ENCODE results near the gene KAT2B.
A peak's percentile ranks its signal among the peaks of the same experiment; 100 is the strongest.

Gene KAT2B

GRCh38 chr3:20101041-20101440 lies 60.8 kb downstream of the KAT2B start:
- DNase-seq: no peak

- DNase-seq: no peak
These were observed 63.5 kb downstream of the KAT2B start for GRCh38 chr3:20103731-20104130.

GRCh38 chr3:20104167-20104661 lies 64.0 kb downstream of the KAT2B start:
- DNase-seq: peak in 1 of 2 donors; percentile 17

DNA sequence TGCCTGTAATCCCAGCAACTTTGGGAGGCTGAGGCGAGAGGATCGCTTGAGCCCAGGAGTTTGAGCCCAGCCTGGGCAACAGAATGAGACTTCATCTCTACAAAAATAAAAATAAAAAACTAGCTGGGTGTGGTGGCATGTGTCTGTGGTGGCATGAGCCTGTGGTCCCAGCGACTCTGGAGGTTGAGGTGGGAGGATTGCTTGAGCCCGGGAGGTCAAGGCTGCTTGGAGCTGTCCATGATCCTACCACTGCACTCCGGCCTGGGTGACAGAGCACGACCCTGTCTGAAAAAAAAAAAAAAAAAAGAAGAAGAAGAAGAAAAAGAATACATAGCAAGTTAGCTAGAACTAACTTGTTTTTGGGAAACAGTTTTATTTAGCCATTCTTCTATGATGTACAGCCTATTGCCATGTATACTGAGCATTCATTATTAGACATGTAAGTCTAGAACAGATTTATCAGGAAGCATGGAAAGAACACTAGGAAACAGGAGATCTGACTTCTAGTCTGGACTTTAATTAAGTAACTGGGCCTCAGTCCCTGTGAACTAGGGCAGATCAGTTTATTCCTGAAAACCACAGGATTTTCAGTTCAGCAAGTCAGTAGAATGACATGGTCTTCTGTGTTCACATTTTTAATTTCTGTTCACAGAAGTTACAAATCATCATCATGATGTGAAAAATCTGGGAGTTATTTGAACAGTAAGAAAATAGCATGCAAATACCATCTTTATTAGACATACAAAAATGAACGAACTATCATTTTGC lies 65.5 kb downstream of the KAT2B start:
- DNase-seq: no peak

GRCh38 chr3:20107722-20108121 lies 67.5 kb downstream of the KAT2B start:
- no peak for DNase-seq

- DNase-seq: no peak
These were observed 68.6 kb downstream of the KAT2B start for GRCh38 chr3:20108869-20109268.

DNA sequence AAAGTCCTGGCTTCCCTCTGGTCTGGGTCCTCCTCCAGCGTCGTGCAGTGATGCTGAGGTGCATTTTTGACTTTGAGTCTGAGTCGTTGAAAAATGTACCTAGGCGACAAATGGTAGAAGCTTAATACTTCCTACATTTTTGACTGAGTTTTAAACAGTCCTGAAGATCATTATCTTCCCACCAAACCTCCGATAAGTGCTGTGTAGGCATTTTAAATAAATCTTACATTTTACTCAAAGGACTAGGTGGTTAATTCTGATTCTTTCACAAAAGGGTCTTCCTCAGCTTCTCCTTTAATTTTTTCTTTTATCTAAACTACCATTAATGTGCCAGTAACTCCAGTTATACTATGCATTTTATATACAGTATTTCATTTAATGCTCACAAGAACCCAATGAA lies 70.6 kb downstream of the KAT2B start:
- DNase-seq: no peak

- no peak for DNase-seq
These were observed 71.6 kb downstream of the KAT2B start for GRCh38 chr3:20111836-20112235.

DNA sequence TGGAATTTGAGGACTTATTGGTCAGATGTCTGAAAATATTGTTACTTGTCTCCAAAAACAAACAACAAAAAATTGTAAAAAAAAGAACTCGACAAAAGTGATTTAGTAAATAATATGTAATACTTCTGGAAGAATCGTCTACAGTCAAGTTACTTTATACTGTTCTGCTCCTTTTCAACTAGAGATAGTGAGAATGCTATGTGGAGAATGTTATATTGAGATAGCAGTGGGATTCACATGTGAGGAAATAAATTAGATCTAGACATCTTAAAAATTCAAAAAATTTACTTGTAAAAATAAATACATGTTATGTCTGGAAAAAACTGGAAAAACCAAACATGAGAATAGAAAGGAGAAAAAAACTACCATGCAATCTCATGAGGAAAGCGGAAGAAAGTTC lies 80.8 kb downstream of the KAT2B start:
- DNase-seq: no peak

DNA sequence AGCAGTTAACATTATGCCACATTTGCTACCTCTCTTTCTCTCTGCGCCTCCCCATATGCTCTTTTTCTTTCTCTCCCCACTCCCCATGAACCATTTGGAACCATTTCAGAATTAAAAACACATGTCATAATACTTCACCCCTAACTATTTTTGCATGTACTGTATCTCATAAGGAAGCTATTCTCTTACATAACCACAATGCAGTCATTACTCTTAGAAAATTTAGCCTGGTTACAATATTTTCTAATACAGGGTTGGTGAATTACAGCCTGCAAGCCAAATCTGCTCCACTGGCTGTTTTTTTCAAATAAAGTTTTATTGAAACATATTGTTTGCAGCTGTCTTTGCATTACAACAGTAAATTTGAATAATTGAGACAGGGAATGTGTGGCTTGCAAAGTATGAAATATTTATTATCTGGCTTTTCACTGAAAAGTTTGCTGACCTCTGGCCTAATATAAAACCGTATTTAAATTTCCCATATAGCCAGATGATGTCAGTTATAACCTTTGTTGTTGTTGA lies 82.9 kb downstream of the KAT2B start:
- no peak for DNase-seq

GRCh38 chr3:20125289-20125688 lies 85.0 kb downstream of the KAT2B start:
- no peak for DNase-seq

- no peak for DNase-seq
These were observed 85.7 kb downstream of the KAT2B start for GRCh38 chr3:20125897-20126296.

DNA sequence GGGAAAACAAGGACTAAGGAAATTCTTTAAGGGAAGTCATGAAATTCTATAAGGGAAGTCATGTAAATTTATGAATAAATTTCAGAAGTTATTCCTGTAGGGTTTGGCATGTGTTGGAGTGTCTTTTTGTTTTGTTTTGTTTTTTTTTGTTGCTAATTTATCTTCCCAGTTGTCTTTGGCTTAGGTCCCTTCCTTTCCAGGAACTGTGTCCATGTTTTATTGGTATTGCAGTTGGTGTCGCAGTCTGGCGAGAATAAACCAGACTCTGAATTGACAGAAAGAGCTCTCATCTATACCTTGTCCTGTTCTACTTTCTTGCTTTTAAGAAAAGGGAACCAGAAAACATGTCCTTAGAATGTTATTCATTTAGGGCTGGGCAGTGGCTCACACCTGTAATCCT lies 88.1 kb downstream of the KAT2B start:
- no peak for DNase-seq

GRCh38 chr3:20130106-20130505 lies 89.9 kb downstream of the KAT2B start:
- DNase-seq: no peak

DNA sequence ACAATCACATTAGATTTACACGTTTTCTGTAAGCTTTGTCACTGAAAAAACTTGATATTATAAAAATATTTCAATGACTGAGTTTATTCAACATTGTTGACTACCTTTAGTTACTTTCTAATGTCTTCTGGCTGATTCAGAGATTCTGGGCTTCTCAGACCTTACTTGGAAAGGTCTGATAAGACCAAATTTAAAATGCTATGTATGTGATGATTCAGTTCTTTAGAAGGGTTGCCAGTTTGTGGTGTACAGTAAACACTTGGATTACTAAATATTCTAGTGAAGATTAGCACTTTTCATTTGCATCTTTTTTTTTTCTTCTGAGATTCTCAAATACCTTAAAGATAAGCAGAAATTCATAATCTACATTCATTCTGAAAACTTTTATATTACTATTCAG lies 96.0 kb downstream of the KAT2B start:
- DNase-seq: no peak

- no peak for DNase-seq
These were observed 97.4 kb downstream of the KAT2B start for GRCh38 chr3:20137647-20138046.

DNA sequence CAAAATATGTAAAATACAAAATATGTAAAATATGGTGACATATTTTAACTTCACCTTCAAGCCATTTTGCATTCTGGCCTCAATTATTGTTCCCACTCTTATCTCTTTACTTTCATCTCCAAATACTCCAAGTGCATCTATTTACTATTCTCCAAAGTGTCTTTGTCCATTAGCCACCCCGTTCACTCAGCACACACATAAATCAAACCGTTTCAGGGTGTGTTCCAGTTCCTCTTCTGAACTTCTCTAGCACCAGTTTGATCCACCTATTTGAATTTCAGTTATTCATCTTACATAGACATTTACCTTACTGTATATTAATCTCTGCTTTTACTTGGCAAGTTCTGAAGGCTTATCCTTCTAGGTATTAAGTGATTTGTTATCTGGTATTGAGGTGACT lies 100.6 kb downstream of the KAT2B start:
- no peak for DNase-seq

DNA sequence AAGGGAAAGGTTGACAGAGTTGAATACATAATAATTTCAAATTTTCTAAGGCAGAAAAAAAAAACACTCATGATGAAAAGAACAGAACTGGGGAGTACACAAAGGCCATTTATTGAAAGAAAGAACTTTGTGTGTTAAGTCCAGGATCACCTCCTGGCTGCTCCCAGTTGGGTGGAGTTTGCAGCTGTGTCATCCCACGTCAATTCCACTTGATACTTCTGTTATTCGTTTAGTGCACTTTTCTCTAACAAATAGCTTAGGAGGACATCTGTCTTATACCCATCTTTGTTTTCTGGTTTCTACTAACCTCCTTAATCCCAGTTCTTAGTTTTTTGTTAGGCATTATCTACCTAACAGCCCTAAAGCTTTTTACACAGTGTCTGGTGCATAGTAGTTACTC lies 101.1 kb downstream of the KAT2B start:
- DNase-seq: no peak

DNA sequence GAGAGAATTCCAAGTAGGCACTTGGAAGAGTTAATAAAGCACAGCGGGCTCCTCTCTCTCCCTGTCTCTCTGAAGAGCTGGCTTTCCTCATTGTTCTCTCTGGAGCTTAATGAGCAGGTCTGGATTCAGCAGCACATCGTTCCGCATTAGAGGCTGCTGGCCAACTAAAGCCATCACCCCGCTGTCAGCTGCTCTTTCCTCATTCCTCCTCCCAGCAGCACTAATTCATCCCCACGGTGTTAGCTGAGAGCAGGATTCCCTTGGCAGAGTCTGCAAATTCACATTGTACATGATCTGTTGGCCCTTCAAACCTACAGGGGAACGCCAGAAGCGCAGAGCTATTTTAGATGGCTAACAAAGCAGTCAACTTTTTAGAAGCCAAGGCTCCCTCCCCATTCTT lies 101.6 kb downstream of the KAT2B start:
- DNase-seq: no peak

DNA sequence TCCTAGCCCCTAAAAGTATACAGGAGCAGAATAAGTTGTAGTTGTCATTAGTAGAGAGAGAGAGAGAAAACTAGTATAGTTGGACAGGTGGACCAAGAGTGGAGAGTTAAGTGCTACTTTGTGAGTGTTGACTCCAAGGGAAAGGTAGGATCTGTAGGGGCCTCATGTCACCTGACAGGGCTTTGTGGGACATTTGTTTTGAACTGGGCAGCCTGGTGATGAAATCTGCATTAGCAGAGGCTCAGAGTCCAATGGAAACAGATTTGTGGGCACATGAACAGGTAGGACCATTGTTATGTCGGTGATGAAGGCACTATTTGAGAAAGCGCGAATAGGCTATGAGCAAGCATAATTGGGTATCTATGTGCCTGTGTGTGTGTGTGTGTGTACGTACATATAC lies 102.3 kb downstream of the KAT2B start:
- DNase-seq: no peak

DNA sequence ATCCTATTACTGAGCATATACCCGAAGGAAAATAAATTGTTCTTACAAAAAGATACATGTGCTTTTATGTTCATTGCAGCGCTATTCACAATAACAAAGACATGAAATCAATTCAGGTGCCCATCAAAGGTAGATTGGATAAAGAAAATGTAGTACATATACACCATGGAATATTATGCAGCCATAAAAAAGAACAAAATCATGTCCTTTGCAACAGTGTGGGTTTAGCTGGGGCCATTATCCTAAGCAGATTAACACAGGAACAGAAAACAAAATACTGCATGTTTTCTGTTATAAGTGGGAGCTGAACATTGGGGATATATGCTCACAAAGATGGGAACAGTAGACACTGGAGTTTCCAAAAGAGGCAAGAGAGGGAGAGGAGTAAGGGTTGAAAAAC lies 103.3 kb downstream of the KAT2B start:
- DNase-seq: no peak

- DNase-seq: no peak
These were observed 105.6 kb downstream of the KAT2B start for GRCh38 chr3:20145874-20146273.

DNA sequence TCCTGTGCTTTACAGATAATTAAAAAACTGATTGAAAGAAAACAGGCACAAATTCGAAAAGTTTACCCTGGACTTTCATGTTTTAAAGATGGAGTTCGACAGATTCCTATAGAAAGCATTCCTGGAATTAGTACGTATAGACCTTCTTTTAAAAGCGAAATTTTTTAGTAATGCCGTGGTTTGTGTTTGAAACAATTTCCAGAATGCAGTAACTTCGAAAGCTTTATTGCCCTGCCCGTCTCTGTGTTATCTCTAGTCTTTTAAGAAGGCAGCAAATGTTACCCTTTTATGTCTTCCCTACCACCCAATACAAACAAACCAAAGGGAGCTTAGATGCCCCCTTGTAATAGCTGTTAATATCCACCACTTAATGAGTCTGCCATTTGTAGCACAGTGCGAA lies 106.1 kb downstream of the KAT2B start:
- no peak for DNase-seq

DNA sequence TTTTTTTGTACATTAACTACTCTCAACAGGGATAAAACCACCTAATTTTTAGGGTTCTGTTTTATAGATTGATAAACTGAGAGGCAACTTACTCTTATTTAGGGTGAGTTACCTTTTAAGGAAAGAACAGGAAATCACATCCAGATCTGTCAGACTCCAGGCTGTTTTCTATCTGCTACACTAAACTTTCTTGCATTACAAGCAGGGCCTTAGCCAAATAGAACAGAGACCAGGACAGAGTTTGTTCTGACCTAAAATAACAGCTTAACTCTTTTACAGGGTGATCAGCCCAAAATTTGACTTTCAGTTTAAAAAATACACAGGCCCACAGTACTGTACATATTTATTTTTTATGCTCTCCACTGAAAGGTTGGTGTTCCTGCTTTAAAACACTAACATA lies 107.1 kb downstream of the KAT2B start:
- no peak for DNase-seq

GRCh38 chr3:20148466-20148865 lies 108.2 kb downstream of the KAT2B start:
- no peak for DNase-seq
